ENCODE data around the gene CACNG7.

GRCh38 chr19:53879140-53880081, 29.7 kb upstream of the CACNG7 start:
- TF ChIP-seq CTCF (IDR thresholded peaks at IDR 0.05; ENCODE audit: borderline replicate concordance, extremely low read depth, low read length, poor library complexity, severe bottlenecking) = no peak
- no peak for TF ChIP-seq EZH2 (IDR thresholded peaks at IDR 0.05; ENCODE audit: borderline replicate concordance, low read depth, low read length, severe bottlenecking)
